Measurements from ENCODE around the gene CSRP1. TPM values are rescaled to one million over a fixed set of nuclear protein-coding genes. Genes with fewer than 3 reads are reported as not detected.

The CSRP1 gene
- total RNA-seq, 1 donor, result 480 TPM

GRCh38 chr1:201436393-201436792 lies 70.5 kb downstream of the CSRP1 start:
- peaks cover 2% of the 10 kb centered on the region for H3K9me3 ChIP-seq (ENCODE audit: low read depth, low read length)
- H3K4me2 ChIP-seq (ENCODE audit: insufficient read depth, low read length), result no peak overlapping the region
- no peak for DNase-seq (ENCODE audit: insufficient read length, low spot score, missing footprints)
- H3K4me1 ChIP-seq (ENCODE audit: insufficient read depth, low read length), result peaks cover 6% of the 10 kb centered on the region
- peaks cover 4% of the 10 kb centered on the region for H3K27me3 ChIP-seq (ENCODE audit: insufficient read depth, low read length)
- no peaks in the 10 kb centered on the region for H3K36me3 ChIP-seq (ENCODE audit: insufficient read depth, low read length)
- no peak overlapping the region for H2AFZ ChIP-seq (ENCODE audit: low read length)
- H3K79me2 ChIP-seq (ENCODE audit: insufficient read depth, low read length), result no peaks in the 10 kb centered on the region
- no peaks in the 10 kb centered on the region for H4K20me1 ChIP-seq (ENCODE audit: insufficient read depth, low read length)
- H3K4me3 ChIP-seq (ENCODE audit: insufficient read depth, low read length), result no peak overlapping the region
- no peak overlapping the region for H3K27ac ChIP-seq (ENCODE audit: low read depth, low read length)
- no peak for TF ChIP-seq CTCF (IDR thresholded peaks at IDR 0.05; ENCODE audit: extremely low read depth, low read depth, low read length)

DNA sequence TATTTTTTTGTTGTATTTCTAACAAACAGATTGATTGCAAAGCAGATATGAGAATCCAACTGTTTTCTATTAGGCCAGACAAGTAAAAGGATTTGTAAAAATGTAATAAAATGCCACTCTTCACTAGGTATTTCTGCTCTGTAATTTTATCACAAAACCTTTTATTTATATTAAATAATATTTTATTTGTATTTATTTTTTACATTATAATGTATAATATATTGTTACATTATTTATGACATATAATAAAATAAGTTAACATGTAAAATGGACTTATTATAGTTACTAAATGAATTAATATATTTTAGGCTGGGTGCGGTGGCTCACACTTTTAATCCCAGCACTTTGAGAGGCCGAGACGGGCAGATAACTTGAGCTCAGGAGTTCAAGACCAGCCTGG lies 72.7 kb downstream of the CSRP1 start:
- TF ChIP-seq CTCF (IDR thresholded peaks at IDR 0.05; ENCODE audit: extremely low read depth, low read depth, low read length), result no peak
- H3K4me2 ChIP-seq (ENCODE audit: insufficient read depth, low read length), result no peak overlapping the region
- H4K20me1 ChIP-seq (ENCODE audit: insufficient read depth, low read length), result no peaks in the 10 kb centered on the region
- no peaks in the 10 kb centered on the region for H3K79me2 ChIP-seq (ENCODE audit: insufficient read depth, low read length)
- no peaks in the 10 kb centered on the region for H3K36me3 ChIP-seq (ENCODE audit: insufficient read depth, low read length)
- H3K27ac ChIP-seq (ENCODE audit: low read depth, low read length), result no peak overlapping the region
- DNase-seq (ENCODE audit: insufficient read length, low spot score, missing footprints), result no peak
- peaks cover 9% of the 10 kb centered on the region for H3K27me3 ChIP-seq (ENCODE audit: insufficient read depth, low read length)
- peaks cover 6% of the 10 kb centered on the region for H3K4me1 ChIP-seq (ENCODE audit: insufficient read depth, low read length)
- no peaks in the 10 kb centered on the region for H3K9me3 ChIP-seq (ENCODE audit: low read depth, low read length)
- H2AFZ ChIP-seq (ENCODE audit: low read length), result no peak overlapping the region
- H3K4me3 ChIP-seq (ENCODE audit: insufficient read depth, low read length), result no peak overlapping the region

DNA sequence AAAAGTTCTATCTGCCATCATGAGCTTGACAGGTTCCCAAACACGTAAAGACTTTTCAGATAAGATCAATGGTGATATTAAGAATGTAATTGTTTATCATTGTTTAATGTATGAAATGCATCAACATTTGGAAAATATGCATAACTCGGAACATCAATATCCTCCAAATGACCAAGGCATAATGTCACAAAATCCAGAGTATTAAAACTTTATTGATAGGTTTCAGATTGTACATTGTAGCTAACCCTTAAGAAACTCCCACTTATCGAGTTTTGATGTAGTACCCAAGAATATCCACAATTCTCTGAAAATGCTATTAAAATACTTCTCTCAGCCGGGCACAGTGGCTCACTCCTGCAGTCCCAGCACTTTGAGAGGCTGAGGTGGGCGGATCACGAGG lies 73.3 kb downstream of the CSRP1 start:
- no peaks in the 10 kb centered on the region for H3K79me2 ChIP-seq (ENCODE audit: insufficient read depth, low read length)
- peaks cover 6% of the 10 kb centered on the region for H3K4me1 ChIP-seq (ENCODE audit: insufficient read depth, low read length)
- H3K27ac ChIP-seq (ENCODE audit: low read depth, low read length), result no peak overlapping the region
- no peak overlapping the region for H3K4me3 ChIP-seq (ENCODE audit: insufficient read depth, low read length)
- no peaks in the 10 kb centered on the region for H3K36me3 ChIP-seq (ENCODE audit: insufficient read depth, low read length)
- H3K27me3 ChIP-seq (ENCODE audit: insufficient read depth, low read length), result peaks cover 9% of the 10 kb centered on the region
- TF ChIP-seq CTCF (IDR thresholded peaks at IDR 0.05; ENCODE audit: extremely low read depth, low read depth, low read length), result no peak
- H3K9me3 ChIP-seq (ENCODE audit: low read depth, low read length), result no peaks in the 10 kb centered on the region
- H2AFZ ChIP-seq (ENCODE audit: low read length), result no peak overlapping the region
- no peaks in the 10 kb centered on the region for H4K20me1 ChIP-seq (ENCODE audit: insufficient read depth, low read length)
- DNase-seq (ENCODE audit: insufficient read length, low spot score, missing footprints), result no peak
- H3K4me2 ChIP-seq (ENCODE audit: insufficient read depth, low read length), result no peak overlapping the region

Other genes with a start within 250 kb of the CSRP1 start
- gene PKP1, start 223.6 kb downstream of the CSRP1 start, total RNA-seq, result under 0.01 TPM in 2 replicates
- not detected in 2 replicates for gene TNNT2, start 129.4 kb downstream of the CSRP1 start, total RNA-seq
- gene LAD1, start 107.8 kb downstream of the CSRP1 start, total RNA-seq, result not detected in 2 replicates
- gene TNNI1, start 85.4 kb downstream of the CSRP1 start, total RNA-seq, result not detected in 2 replicates
- gene PHLDA3, start 37.9 kb downstream of the CSRP1 start, total RNA-seq, result 116 and 134 TPM in 2 replicates
- gene NAV1, start 32.0 kb upstream of the CSRP1 start, total RNA-seq, result 47.0 and 47.1 TPM in 2 replicates